VCaP (cell line): ENCODE measurements around the gene FOXN3.
"Not testable (repeated sequence)": the region's sequence is repeated elsewhere in the genome, so short reads cannot be mapped to it uniquely, and the experiment has no call there.

Experiments
- H3K27ac ChIP-seq: fragments of 450-650 bp; 2 replicates; pipeline ENCODE4 v1.5.1; 2017
- TF ChIP-seq, protein P1 (sequence below): fragments of 450-650 bp; conservative IDR thresholded peaks from 2 replicates; pipeline ENCODE4 v1.5.1; 2017; ENCODE audit warnings: mild to moderate bottlenecking, moderate library complexity

The FOXN3 gene

DNA sequence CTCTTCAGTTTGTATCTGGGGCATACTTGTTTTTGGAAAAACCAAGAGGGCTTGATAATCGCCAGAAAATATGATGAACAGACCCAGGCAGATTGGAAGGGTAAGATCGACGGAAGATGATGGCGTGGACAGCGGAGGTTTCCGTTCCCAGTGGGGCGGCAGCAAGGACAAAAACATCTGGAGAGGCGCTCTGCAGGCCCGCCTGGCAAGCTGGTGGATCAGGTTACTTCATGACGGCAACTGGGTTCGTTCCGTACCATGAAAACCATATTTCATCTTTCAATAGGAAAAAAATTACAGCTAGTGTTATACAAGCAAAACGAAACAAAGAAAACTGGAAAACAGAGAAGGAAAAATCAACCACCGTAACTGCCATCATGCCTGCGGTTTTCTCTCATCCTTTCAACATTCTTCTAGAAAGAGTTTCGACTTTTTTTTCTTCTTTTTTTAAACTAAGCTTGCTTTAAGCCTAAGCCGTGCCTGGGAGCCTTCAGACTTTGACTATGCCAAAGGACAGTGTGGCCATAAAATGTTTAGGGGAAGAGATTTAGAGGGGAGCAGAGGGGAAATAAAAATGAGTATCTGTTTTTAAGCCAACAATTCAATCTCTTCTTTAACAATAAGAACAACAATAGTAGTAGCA, 210.5 kb downstream of the FOXN3 start:
- H3K27ac ChIP-seq, result no peak overlapping the region
- TF ChIP-seq, protein P1, sequence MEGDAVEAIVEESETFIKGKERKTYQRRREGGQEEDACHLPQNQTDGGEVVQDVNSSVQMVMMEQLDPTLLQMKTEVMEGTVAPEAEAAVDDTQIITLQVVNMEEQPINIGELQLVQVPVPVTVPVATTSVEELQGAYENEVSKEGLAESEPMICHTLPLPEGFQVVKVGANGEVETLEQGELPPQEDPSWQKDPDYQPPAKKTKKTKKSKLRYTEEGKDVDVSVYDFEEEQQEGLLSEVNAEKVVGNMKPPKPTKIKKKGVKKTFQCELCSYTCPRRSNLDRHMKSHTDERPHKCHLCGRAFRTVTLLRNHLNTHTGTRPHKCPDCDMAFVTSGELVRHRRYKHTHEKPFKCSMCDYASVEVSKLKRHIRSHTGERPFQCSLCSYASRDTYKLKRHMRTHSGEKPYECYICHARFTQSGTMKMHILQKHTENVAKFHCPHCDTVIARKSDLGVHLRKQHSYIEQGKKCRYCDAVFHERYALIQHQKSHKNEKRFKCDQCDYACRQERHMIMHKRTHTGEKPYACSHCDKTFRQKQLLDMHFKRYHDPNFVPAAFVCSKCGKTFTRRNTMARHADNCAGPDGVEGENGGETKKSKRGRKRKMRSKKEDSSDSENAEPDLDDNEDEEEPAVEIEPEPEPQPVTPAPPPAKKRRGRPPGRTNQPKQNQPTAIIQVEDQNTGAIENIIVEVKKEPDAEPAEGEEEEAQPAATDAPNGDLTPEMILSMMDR, result no peak

DNA sequence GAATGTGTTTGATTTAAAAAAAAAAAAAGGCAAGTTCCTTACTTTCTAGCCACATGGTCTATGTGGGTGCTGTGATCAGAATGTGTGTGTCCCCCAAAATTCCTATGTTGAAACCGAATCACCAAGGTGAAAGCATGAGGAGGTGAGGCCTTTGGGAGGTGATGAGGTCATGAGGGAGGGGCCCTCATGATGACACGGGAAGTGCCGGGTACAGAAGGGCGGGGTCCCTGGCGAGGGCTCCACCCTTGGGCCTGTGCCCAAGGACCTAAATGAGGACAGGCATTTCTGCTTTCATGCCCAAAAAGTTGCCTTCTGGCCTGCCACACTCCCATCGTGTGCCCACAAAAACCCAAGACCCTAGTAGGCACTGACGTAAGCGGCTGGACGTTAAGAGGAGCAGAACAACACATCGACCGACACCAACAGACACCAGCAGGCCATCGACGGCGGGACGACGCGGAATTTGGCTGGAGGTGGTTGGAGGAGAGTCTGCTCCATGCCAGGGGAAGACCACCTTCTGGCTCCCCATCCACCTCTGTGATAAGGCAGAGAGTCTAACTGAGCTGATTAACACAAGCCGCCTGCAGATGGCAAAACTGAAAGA, 211.8 kb downstream of the FOXN3 start:
- TF ChIP-seq, protein P1, result no peak
- H3K27ac ChIP-seq, result no peak overlapping the region

DNA sequence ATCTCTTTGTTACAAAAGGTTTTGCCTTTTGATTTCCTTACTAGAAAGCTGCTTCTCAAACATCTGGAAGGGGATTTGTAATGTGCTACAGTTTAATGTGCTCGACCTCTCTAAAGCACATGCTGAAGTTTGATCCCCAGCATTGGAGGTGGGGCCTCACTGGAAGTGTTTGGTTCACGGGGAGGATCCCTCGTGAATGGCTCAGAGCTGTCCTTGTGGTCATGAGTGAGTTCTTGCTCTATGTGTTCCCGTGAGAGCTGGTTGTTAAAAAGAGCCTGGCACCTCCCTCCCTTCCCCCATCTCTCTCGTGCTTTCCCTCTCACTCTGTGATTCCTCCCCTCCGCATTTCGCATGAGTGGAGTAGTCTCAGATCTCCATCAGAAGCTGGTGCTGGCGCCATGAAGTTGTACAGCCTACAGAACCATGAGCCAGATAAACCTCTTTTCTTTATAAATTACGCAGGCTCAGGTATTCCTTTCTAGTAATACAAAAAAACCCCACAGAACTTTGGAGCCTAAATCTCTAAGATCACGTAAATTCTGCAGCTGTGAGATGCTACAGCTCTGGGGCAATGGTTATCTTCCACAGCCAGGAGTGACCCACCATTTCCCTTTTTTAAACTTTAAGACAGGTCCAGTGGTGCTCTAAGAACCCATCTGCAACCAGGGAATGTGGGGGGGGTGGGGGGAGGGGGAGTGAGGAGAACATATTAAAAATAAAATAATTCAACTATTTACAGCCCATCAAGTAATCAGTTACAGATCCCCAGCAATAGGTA, 214.4 kb downstream of the FOXN3 start:
- TF ChIP-seq, protein P1, result no peak
- H3K27ac ChIP-seq, result no peak overlapping the region

DNA sequence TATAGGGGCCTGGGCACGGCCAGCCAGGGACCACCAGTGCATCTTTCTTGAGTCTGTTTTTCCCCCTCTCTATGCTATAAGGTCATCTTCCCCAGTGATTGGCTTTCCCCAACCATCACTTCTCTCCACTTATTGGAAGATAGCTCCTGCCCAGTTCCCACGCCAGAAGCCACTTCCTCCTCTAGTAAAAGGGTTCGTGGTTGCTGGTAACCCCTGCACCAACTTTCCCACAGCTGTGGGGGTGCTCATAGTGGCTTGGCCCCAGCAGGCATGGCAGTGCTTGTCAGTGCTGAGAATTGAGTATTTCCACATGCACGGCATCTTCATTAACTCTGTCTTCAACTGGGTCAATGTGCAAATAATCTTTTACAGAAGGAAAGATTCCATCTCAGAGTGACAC, 215.4 kb downstream of the FOXN3 start:
- TF ChIP-seq, protein P1, result no peak
- H3K27ac ChIP-seq, result no peak overlapping the region

DNA sequence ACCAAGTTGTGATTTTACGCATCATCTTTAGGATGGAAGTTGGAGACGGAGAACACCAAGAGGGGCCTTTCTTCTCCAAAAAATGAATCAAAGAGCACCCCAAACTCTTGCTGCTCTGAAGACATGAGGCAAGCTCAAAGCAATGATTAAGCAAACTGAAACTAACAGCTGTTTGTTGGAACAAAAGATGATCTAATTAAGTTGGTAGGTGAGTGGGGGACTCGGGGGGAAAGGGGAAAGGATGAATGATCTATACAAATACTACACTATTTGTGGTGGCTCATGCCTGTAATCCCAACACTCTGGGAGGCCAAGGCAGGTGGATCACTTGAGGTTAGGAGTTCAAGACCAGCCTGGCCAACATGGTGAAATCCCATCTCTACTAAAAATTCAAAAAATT, 217.7 kb downstream of the FOXN3 start:
- not testable (repeated sequence) for H3K27ac ChIP-seq

DNA sequence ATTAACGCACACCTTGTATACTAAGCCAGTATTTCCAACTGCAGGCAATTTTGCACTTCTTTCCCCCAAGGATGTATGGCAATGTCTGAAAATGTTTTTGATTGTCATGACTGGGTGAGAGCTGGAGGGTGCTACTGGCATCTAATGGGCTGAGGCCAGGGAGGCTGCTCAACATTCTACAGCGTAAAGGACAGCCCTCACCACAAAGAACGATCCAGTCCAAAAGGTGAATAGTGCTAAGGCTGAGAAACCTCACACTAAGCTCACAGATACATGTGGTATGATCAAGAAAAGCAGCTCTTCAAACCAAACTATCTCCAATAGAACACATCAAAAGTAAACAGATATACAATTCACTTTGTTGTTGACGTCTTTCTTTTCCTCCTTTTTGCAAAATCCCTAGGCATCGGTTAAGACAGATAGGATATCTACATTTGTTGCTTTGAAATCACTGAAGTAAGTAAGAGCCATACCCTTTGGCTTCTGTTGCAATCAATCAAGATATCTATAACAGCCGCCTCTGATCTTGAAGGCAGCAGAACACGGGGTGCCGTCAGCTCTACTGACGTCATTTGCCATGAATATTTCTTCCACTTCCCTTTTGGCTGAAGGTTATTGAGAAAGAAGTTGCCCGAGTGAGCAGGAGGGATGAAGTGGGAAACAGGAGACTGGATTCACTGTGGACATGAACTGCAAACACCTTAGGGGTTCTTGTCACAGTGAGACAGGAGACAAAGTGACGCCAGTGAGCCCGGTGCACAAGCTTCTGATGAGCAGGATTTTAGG, 218.3 kb downstream of the FOXN3 start:
- TF ChIP-seq, protein P1, result no peak
- H3K27ac ChIP-seq, result no peak overlapping the region

DNA sequence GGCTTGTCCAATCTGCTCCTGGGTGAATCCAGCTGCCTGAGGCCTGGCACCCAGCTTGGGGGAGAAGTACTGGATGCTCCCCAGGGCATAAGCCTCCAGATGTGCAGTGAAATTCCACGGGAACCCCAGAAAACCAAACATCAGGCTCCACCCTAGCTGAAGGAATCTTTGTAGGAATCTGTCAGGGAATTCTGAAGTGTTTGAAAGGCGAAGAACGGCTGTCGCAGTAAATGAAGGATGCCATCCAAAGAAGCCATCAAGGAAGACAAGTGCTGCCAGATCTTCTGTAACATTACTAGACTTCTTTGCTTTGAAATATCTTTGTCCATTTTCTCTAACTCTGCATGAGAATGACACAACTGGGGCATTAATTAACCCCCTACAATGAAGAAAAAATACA, 219.4 kb downstream of the FOXN3 start:
- TF ChIP-seq, protein P1, result no peak
- no peak overlapping the region for H3K27ac ChIP-seq
